NCI-H345 treated with DMSO at 0.1 percent for 48 hours (cell line): ENCODE results near the gene BEAN1.

ENCODE experiments used
- DNase-seq: peaks from one replicate; lab custom pipeline; 2025; ENCODE audit not compliant: unreplicated experiment; lab: John Stamatoyannopoulos, UW

The BEAN1 gene

GRCh38 chr16:66517586-66518263 is 90.6 kb downstream of the BEAN1 start:
- DNase-seq = no peak

- no peak for DNase-seq
Measured at GRCh38 chr16:66519482-66520373, 92.6 kb downstream of the BEAN1 start.

- DNase-seq = no peak
Measured at GRCh38 chr16:66520406-66521170, 93.5 kb downstream of the BEAN1 start.

DNA sequence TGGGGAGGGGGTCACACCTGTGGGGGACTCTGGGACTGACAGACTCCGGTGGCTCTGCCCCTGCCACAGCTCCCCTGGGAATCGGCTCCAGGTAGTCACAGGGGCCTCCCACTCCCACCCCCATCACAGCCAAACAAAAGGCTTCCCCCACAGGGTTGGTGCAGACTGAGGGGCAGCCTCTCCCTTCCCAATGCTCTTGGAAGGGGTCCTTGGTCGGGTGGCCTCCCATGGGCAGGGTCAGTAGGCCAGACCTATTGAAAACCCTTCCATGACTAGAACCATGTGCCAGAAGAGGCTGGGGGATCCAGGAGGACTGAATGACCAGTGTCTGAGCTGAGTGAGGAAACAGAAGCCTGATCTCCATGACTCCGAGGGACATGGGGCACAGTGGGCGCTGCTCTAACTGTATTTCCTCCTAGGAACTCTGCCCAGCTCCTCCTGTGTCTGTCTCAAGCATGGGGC is 94.2 kb downstream of the BEAN1 start:
- no peak for DNase-seq

DNA sequence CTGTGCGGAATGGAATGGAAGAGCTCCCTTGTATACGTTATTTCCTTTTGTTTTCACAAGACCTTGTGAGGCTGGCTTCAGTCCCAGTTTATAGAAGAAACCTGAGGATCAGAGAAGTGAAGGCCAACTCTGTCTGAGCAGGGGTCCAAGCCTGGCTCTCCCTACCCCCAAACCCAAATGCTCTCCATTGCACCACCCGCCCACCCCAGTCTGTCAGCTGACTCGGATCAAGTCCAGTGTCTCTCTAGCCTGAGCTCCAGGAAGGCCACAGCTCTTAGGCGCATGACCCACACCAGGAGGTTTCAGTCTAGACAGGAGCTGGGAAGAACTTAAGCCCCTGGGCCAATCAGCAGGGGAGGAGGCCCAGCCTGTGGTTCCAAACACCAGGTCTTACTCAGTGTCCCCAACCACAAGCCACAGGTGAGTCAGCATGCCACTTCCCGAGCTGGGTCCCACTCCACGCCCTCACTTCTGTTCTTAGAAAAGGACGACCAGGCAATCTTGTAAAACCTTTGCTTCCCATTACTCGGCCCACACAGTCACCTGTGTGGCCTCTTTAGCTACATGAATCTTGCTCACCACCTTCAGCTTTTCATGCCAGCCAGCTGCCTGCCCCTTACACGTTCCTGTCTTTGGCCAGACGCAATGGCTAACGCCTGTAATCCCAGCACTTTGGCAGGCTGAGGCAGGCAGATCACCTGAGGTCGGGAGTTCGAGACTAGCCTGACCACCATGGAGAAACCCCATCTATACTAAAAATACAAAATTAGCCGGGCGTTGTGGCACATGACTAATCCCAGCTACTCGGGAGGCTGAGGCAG is 95.1 kb downstream of the BEAN1 start:
- DNase-seq = no peak

DNA sequence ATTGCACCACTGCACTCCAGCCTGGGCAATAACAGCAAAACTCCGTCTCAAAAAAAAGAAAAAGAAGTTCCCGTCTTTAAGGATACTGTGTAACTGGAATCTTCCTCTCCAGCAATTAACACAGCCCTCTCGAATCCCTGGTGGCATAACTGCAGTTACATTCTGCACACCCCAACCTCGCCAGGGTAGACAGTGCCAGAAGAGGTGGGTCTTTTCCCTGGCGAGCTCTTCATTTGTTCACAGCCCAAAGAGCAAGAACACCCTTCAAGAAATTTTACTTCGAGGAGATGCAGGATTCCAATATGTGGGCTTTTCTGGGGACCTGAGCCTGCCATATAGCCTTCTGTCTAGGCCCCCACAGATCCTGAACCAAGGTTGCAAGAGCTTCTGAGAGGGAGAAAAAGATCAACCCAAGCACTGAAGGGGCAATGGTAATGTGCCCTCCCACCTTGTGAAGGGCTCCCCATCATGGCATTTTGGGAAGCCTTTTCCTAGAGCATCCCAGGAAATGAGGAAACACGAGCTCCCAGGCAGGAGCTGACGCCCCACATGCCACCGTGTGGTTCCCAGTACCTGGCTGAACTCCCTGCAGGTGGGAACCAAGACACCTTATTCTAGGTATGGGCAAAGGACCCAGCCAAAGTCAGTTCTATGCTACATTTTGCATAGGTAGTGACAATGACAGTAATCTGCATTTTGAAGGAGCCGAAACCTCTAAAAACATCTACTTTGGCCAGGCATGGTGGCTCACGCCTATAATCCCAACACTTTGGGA is 95.9 kb downstream of the BEAN1 start:
- no peak for DNase-seq

GRCh38 chr16:66523861-66524354 is 96.8 kb downstream of the BEAN1 start:
- no peak for DNase-seq

DNA sequence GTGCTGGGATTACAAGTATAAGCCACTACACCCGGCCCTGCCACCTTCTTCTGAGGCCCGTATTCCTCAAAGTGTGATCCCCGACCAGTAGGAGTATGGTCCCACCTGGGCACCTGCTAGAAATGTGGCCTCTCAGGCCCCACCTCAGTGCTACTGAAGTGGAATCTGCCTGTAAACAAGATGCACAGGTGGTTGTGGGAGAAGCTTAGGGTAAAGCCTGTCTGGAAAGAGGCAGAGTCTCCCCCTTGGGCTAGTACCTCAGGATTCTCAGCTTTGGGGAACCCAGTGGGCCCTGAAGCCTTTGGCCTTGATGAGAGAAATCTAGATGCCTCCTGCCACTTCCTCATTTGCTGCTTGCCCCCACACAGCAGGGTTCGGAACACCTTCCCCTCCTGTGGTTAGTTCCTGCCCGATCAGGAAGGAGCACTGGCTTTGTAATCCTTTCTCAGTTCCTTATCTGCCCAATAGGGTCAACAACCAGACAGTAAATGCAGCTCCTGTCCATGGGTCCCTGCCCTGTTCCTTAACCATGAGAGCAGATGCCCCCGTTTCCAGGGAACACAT is 97.6 kb downstream of the BEAN1 start:
- no peak for DNase-seq

DNA sequence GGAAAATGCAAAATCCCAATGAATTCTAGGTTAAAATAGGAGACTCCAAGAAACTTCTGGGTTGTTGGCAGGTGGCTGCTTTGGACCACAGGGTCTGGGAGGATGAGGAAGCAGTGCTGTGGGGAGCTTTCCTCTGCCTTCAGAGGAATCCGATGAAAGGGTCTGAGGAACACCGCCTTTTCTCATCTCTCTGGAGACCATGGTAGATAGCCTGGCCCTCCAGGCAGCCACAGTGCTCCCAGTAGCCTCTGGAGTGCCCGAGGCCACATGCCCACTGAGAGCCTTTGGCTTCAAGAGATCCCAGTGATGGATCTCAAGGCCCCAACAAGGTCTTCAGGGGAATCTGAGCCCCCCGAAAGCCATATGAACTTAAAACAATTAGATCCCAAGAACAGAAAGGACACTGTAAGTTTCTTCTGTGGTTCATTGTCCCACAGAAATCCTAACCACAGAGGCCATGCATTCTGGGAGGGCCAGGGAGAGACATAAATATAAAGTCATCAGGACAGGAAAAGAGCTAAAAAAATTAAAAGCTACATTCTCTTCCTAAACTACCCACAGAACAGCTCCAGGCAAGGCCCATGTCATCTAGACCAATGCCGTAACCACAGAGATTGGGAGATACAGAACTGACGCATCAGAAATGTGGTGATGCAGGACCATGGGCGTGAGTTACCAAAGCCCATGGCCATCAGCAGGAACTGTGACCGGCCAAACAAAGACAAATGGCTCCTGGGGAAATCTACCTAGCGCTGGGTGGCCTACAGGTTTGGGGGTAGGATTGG is 98.5 kb downstream of the BEAN1 start:
- DNase-seq = no peak

GRCh38 chr16:66528294-66528693 is 101.2 kb downstream of the BEAN1 start:
- DNase-seq = no peak

- no peak for DNase-seq
Measured at GRCh38 chr16:66529475-66529874, 102.4 kb downstream of the BEAN1 start.
